Upper lobe of left lung (tissue), 4 donors: ENCODE measurements around the gene PIP4K2C.
A peak's percentile ranks its signal among the peaks of the same experiment; 100 is the strongest.

Experiments
- CTCF ChIP-seq, 6 experiments: fragments of 450-650 bp in 4 of 6; fragments of 200-600 bp in 2 of 6; sonication (generic) in 2 of 6; IDR thresholded peaks; one replicate each; pipeline ENCODE4 v1.5.1; 2016 to 2019; ENCODE audit warnings: antibody characterized with exemption in 6 of 6
- EP300 ChIP-seq, 4 donors: sonication (generic); formaldehyde crosslinking; IDR thresholded peaks; one replicate each; pipeline ENCODE4 v1.5.1; 2017; ENCODE audit warnings: antibody characterized with exemption in 4 of 4, control low read depth in 2 of 4
- POLR2A ChIP-seq, 4 donors: fragments of 450-650 bp; IDR thresholded peaks; one replicate each; pipeline ENCODE4 v1.5.1; 2016 to 2017; ENCODE audit warnings: antibody characterized with exemption in 4 of 4, mild to moderate bottlenecking in 2 of 4

GRCh38 chr12:57604992-57605810 lies 14.2 kb downstream of the PIP4K2C start:
- no peak for TF ChIP-seq EP300 (IDR thresholded peaks at IDR 0.05)
- TF ChIP-seq CTCF (IDR thresholded peaks at IDR 0.05) = no peak
- peak in 1 of 4 donors; percentile 36 for TF ChIP-seq POLR2A (IDR thresholded peaks at IDR 0.05)
